ENCODE data around the gene CDH13.

DNA sequence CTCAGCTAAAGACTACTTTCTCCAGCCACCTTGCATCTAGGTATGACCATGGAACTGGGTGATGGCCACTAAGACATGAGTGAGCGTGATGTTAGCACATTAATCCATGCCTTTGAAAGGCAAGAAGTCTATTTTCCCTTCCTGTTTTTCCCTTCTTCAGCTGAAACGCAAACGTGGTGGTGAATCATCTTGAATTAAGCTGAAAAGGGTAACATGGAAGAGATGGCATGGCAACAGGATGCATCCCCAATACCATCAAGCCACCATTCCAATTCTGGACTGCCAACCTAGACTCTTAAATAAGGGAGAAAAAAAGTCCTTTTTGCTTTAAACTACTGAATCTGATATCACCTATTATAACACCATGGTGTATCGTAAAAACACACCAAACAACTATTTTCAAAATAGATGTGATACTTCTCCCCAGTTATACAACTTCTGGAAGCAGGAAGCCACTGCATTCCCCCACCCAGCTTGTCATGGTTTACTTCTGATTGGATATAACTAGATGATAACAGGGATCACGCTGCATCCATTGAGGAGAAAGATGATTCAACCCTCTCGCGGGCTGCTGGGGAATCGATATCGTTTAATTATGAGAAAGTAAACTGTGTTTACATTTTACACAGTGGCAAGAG is 368.6 kb downstream of the CDH13 start:
- TF ChIP-seq ZNF274 (IDR thresholded peaks at IDR 0.05; ENCODE audit: low read length) (no peak), ZNF274 (tag by site-specific recombination; IDR thresholded peaks at IDR 0.05; ENCODE audit: borderline replicate concordance) (no peak), ZXDB (tag by site-specific recombination; IDR thresholded peaks at IDR 0.05) (no peak), ZNF24 (tag by site-specific recombination; IDR thresholded peaks at IDR 0.05) (no peak), ZNF169 (tag by site-specific recombination; IDR thresholded peaks at IDR 0.05) (no peak), ZSCAN16 (tag by site-specific recombination; IDR thresholded peaks at IDR 0.05) (no peak), ZNF561 (tag by site-specific recombination; IDR thresholded peaks at IDR 0.05; ENCODE audit: borderline replicate concordance) (no peak), ZNF175 (tag by site-specific recombination; IDR thresholded peaks at IDR 0.05) (no peak), ZNF426 (tag by site-specific recombination; IDR thresholded peaks at IDR 0.05) (no peak)
- TF ChIP-seq, protein P1, sequence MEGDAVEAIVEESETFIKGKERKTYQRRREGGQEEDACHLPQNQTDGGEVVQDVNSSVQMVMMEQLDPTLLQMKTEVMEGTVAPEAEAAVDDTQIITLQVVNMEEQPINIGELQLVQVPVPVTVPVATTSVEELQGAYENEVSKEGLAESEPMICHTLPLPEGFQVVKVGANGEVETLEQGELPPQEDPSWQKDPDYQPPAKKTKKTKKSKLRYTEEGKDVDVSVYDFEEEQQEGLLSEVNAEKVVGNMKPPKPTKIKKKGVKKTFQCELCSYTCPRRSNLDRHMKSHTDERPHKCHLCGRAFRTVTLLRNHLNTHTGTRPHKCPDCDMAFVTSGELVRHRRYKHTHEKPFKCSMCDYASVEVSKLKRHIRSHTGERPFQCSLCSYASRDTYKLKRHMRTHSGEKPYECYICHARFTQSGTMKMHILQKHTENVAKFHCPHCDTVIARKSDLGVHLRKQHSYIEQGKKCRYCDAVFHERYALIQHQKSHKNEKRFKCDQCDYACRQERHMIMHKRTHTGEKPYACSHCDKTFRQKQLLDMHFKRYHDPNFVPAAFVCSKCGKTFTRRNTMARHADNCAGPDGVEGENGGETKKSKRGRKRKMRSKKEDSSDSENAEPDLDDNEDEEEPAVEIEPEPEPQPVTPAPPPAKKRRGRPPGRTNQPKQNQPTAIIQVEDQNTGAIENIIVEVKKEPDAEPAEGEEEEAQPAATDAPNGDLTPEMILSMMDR (tag by site-specific recombination; IDR thresholded peaks at IDR 0.05): no peak
- TF ChIP-seq, protein P2, sequence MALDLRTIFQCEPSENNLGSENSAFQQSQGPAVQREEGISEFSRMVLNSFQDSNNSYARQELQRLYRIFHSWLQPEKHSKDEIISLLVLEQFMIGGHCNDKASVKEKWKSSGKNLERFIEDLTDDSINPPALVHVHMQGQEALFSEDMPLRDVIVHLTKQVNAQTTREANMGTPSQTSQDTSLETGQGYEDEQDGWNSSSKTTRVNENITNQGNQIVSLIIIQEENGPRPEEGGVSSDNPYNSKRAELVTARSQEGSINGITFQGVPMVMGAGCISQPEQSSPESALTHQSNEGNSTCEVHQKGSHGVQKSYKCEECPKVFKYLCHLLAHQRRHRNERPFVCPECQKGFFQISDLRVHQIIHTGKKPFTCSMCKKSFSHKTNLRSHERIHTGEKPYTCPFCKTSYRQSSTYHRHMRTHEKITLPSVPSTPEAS (tag by site-specific recombination; IDR thresholded peaks at IDR 0.05): no peak
- TF ChIP-seq, protein P3, sequence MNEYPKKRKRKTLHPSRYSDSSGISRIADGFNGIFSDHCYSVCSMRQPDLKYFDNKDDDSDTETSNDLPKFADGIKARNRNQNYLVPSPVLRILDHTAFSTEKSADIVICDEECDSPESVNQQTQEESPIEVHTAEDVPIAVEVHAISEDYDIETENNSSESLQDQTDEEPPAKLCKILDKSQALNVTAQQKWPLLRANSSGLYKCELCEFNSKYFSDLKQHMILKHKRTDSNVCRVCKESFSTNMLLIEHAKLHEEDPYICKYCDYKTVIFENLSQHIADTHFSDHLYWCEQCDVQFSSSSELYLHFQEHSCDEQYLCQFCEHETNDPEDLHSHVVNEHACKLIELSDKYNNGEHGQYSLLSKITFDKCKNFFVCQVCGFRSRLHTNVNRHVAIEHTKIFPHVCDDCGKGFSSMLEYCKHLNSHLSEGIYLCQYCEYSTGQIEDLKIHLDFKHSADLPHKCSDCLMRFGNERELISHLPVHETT (tag by site-specific recombination; IDR thresholded peaks at IDR 0.05): no peak

All from HEK293 (cell line).